Fibroblast of upper back skin (primary cell): ENCODE data around the gene DZIP1.
"Not testable (repeated sequence)": the region's sequence is repeated elsewhere in the genome, so short reads cannot be mapped to it uniquely, and the experiment has no call there.

Experiments used
- DNase-seq: peaks from one replicate; pipeline ENCODE4 v3.0.0-alpha.2; 2013

DZIP1 gene

GRCh38 chr13:95644601-95645052, at the start of gene DZIP1:
DZIP1 (minus strand) TSS chr13:95644706; CDS start chr13:95642029, 2,677 bp downstream.
- DNase-seq, result peak; percentile 86

- DNase-seq, result not testable (repeated sequence)
These were observed 46.5 kb upstream of the DZIP1 start for GRCh38 chr13:95690986-95691385.

- no peak for DNase-seq
These were observed 45.0 kb upstream of the DZIP1 start for GRCh38 chr13:95689582-95689926.

GRCh38 chr13:95684960-95685359, 40.5 kb upstream of the DZIP1 start:
- not testable (repeated sequence) for DNase-seq

GRCh38 chr13:95684418-95684817, 39.9 kb upstream of the DZIP1 start:
- no peak for DNase-seq

- no peak for DNase-seq
These were observed 35.2 kb upstream of the DZIP1 start for GRCh38 chr13:95679722-95680121.

- no peak for DNase-seq
These were observed 34.5 kb upstream of the DZIP1 start for GRCh38 chr13:95678967-95679366.

GRCh38 chr13:95677564-95678266, 33.2 kb upstream of the DZIP1 start:
- DNase-seq, result peak; percentile 44

GRCh38 chr13:95676762-95677563, 32.5 kb upstream of the DZIP1 start, which contains the start of gene DNAJC3:
DNAJC3 (plus strand) TSS chr13:95677139; CDS start chr13:95677256, 117 bp downstream.
- DNase-seq, result peak; percentile 97

GRCh38 chr13:95676105-95676761, 31.7 kb upstream of the DZIP1 start:
- DNase-seq, result peak; percentile 20

- DNase-seq, result no peak
These were observed 27.1 kb upstream of the DZIP1 start for GRCh38 chr13:95671597-95671996.

- not testable (repeated sequence) for DNase-seq
These were observed 22.7 kb upstream of the DZIP1 start for GRCh38 chr13:95667235-95667634.

GRCh38 chr13:95660981-95661581, 16.6 kb upstream of the DZIP1 start:
- peak; percentile 64 for DNase-seq

GRCh38 chr13:95659500-95659899, 15.0 kb upstream of the DZIP1 start:
- DNase-seq, result no peak

GRCh38 chr13:95656386-95657015, 12.0 kb upstream of the DZIP1 start:
- DNase-seq, result no peak

GRCh38 chr13:95652821-95653220, 8.3 kb upstream of the DZIP1 start:
- no peak for DNase-seq

GRCh38 chr13:95652244-95652764, 7.8 kb upstream of the DZIP1 start:
- DNase-seq, result no peak

- no peak for DNase-seq
These were observed 6.2 kb upstream of the DZIP1 start for GRCh38 chr13:95650696-95651095.

- no peak for DNase-seq
These were observed 2.8 kb upstream of the DZIP1 start for GRCh38 chr13:95647321-95647720.

GRCh38 chr13:95643936-95644598, 439 bp downstream of the DZIP1 start:
- DNase-seq, result no peak

GRCh38 chr13:95643571-95643935, 953 bp downstream of the DZIP1 start:
- no peak for DNase-seq

- DNase-seq, result peak; percentile 55
These were observed 1.5 kb downstream of the DZIP1 start for GRCh38 chr13:95642999-95643398.
